Transverse colon (tissue), 4 donors: ENCODE results near the gene SCNN1A. TPM values are rescaled to one million over a fixed set of nuclear protein-coding genes. Genes with fewer than 3 reads are reported as not detected.

ENCODE experiments used
- DNase-seq: peaks from one replicate; pipeline ENCODE4 v3.0.0-alpha.2; 2019
- H3K27ac ChIP-seq, 4 donors: fragments of 200-600 bp; sonication (generic); 2 replicates each; pipeline ENCODE4 v1.5.1; 2016 to 2018; ENCODE audit warnings: inconsistent platforms in 4 of 4
- H3K27me3 ChIP-seq: fragments of 200-600 bp; sonication (generic); 2 replicates; pipeline ENCODE4 v1.5.1; 2017; ENCODE audit warnings: inconsistent platforms
- H3K36me3 ChIP-seq, 4 donors: fragments of 200-600 bp; sonication (generic); 2 replicates each; pipeline ENCODE4 v1.5.1; 2017 to 2019; ENCODE audit warnings: inconsistent platforms in 4 of 4
- H3K4me1 ChIP-seq, 4 donors: fragments of 200-600 bp; sonication (generic); 2 replicates each; pipeline ENCODE4 v1.5.1; 2017 to 2020; ENCODE audit warnings: inconsistent platforms in 4 of 4
- H3K4me3 ChIP-seq, 4 donors: fragments of 200-600 bp; sonication (generic); 1 replicate in 1 of 4; 2 replicates in 3 of 4; pipeline versions ENCODE4 v1.5.1 to v1.6.1; 2017 to 2019; ENCODE audit warnings: inconsistent platforms in 4 of 4
- H3K9me3 ChIP-seq, 2 donors: fragments of 200-600 bp; sonication (generic); 2 replicates each; pipeline ENCODE4 v1.5.1; 2017 to 2019; ENCODE audit warnings: inconsistent platforms in 2 of 2
- EP300 ChIP-seq: sonication (generic); formaldehyde crosslinking; IDR thresholded peaks from one replicate; pipeline ENCODE4 v1.6.1; 2017; ENCODE audit warnings: antibody characterized with exemption, low read depth
- POLR2A ChIP-seq: fragments of 450-650 bp; IDR thresholded peaks from one replicate; pipeline ENCODE4 v1.6.1; 2016; ENCODE audit warnings: antibody characterized with exemption, mild to moderate bottlenecking, moderate library complexity
- POLR2AphosphoS5 ChIP-seq, 3 donors: sonication (generic); formaldehyde crosslinking; IDR thresholded peaks; one replicate each; pipeline ENCODE4 v1.6.1; 2016; ENCODE audit warnings: antibody characterized with exemption in 3 of 3
- WGBS, 2 donors: methylation state at CpG; one replicate each; pipeline ENCODE4 v1.1.5; 2018; ENCODE audit warnings: low coverage in 1 of 2; 5-methylcytosine and 5-hydroxymethylcytosine counted together
- in situ Hi-C, 4 donors: fragments of 200-750 bp; cut with MboI; loops; one replicate each; pipeline versions ENCODE4 v1.15.0 to v1.15.1; 2017; ENCODE audit warnings: low sequenced_read_pairs in 3 of 4, low pct_ligation_motif_present in 1 of 4, low pct_unique_long_range_greater_than_20kb in 1 of 4
- intact Hi-C: fragments of 100-400 bp; cut with DNase I; formaldehyde crosslinking; loops from one replicate; pipeline ENCODE4 v1.15.1; 2023; ENCODE audit warnings: low total_unique reads
- small RNA-seq, 4 donors: library from RNA; depleted of rRNA; stranded (forward); fragments of <200 nt; gene quantifications; one replicate each; pipeline ENCODE3, GENCODE V24; 2016
- total RNA-seq, 4 donors: library from RNA; depleted of rRNA; stranded (reverse); fragments of >200 nt; gene quantifications; one replicate each; pipeline ENCODE4 v1.1.0, GENCODE V29; 2016
- TF ChIP-seq, protein P1 (sequence below), 5 experiments: fragments of 200-600 bp in 3 of 5; fragments of 450-650 bp in 2 of 5; sonication (generic) in 3 of 5; IDR thresholded peaks; 1 replicate in 2 of 5; 2 replicates in 3 of 5; pipeline ENCODE4 v1.5.1; 2016 to 2017; ENCODE audit warnings: antibody characterized with exemption in 5 of 5, inconsistent platforms in 3 of 5, mild to moderate bottlenecking in 2 of 5, moderate library complexity in 1 of 5

The SCNN1A gene
- total RNA-seq, 4 donors from 2014 or later = 151 to 757 (median 502) TPM

DNA sequence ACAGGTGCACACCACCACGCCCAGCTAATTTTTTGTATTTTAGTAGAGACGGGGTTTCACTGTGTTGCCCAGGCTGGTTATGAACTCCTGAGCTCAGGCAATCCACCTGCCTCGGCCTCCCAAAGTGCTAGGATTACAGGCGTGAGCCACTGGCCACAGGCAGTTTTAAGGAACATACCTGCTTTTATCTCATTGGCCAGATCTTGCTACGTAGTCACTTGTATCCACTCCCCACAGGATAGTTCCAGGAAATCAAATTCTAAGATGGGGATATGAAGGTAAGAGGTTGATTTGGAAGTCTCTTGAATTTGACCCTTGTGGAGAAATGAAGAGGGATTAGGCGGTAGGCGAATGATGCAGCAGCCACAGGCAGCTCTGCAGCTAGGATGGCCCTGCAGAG, 73.6 kb downstream of the SCNN1A start:
- no peaks in the 10 kb centered on the region for H3K36me3 ChIP-seq
- H3K4me3 ChIP-seq = no peak overlapping the region
- no peaks in the 10 kb centered on the region for H3K27me3 ChIP-seq
- no peak for DNase-seq
- 84 to 94% methylated on average over 2 to 7 of the region's 7 CpGs for WGBS, 2 donors
- intact Hi-C loops (no loop called here), in situ Hi-C loops (no loop called here)
- TF ChIP-seq POLR2AphosphoS5 (IDR thresholded peaks at IDR 0.05) (no peak), EP300 (no peak), POLR2A (no peak)
- TF ChIP-seq, protein P1, sequence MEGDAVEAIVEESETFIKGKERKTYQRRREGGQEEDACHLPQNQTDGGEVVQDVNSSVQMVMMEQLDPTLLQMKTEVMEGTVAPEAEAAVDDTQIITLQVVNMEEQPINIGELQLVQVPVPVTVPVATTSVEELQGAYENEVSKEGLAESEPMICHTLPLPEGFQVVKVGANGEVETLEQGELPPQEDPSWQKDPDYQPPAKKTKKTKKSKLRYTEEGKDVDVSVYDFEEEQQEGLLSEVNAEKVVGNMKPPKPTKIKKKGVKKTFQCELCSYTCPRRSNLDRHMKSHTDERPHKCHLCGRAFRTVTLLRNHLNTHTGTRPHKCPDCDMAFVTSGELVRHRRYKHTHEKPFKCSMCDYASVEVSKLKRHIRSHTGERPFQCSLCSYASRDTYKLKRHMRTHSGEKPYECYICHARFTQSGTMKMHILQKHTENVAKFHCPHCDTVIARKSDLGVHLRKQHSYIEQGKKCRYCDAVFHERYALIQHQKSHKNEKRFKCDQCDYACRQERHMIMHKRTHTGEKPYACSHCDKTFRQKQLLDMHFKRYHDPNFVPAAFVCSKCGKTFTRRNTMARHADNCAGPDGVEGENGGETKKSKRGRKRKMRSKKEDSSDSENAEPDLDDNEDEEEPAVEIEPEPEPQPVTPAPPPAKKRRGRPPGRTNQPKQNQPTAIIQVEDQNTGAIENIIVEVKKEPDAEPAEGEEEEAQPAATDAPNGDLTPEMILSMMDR (IDR thresholded peaks at IDR 0.05) = no peak
- H3K9me3 ChIP-seq = no peaks in the 10 kb centered on the region
- H3K27ac ChIP-seq = no peak overlapping the region
- H3K4me1 ChIP-seq = peaks cover 0 to 24% (median 21%) of the 10 kb centered on the region in 4 donors

DNA sequence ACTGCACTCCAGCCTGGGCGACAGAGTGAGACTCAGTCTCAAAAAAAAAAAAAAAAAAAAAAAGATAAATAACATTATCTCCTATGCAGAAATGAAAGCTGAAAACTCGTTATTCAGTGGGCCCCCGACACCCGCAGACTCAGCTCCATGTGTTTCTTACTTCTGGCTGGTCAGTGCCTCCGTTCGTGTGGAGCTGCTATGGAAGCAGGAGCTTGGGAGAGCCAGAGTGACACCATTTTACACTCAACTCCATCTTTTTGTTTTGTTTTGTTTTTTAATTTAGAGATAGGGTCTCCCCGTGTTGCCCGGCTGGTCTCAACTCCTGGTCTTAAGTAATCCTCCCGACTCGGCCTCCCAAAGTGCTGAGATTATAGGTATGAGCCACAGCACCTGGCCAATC, 78.2 kb downstream of the SCNN1A start:
- Histone ChIP-seq H3K4me3 (no peak overlapping the region), H3K27me3 (no peaks in the 10 kb centered on the region), H3K9me3 (no peaks in the 10 kb centered on the region), H3K27ac (peak overlapping the region; percentile 73 to 96 (median 90)), H3K4me1 (peaks cover 20 to 57% (median 35%) of the 10 kb centered on the region in 4 donors), H3K36me3 (no peaks in the 10 kb centered on the region)
- WGBS, 2 donors = 68 to 87% methylated on average over 4 to 10 of the region's 10 CpGs
- in situ Hi-C loops (no loop called here), intact Hi-C loops (no loop called here)
- DNase-seq = no peak
- TF ChIP-seq, protein P1 (IDR thresholded peaks at IDR 0.05) = no peak
- TF ChIP-seq EP300 (no peak), POLR2A (no peak), POLR2AphosphoS5 (IDR thresholded peaks at IDR 0.05) (no peak)

Small RNA genes lying within 50 kb of the gene (small RNA-seq; reads per million reads assigned to genes)
- gene RN7SL391P = 0 reads per million in 4 donors

Other genes with a start within 250 kb of the SCNN1A start
- 100 to 1,000 TPM; 207 to 668 (median 481) TPM for gene CD9, start 175.2 kb downstream of the SCNN1A start, total RNA-seq
- 100 to 1,000 TPM; 142 to 373 (median 198) TPM for gene PLEKHG6, start 64.9 kb downstream of the SCNN1A start, total RNA-seq
- 100 to 1,000 TPM; 229 to 317 (median 258) TPM for gene TNFRSF1A, start 33.5 kb downstream of the SCNN1A start, total RNA-seq
- 100 to 1,000 TPM; 148 to 367 (median 208) TPM for gene LTBR, start 8.6 kb upstream of the SCNN1A start, total RNA-seq
- gene CD27, start 69.4 kb upstream of the SCNN1A start, total RNA-seq = 10 to 100 TPM in 1 of 4 donors, 1 to 10 TPM in 2, not detected in 1; 1.1 to 16.8 (median 2.3) TPM
- 10 to 100 TPM; 47.6 to 99.1 (median 79.3) TPM for gene TAPBPL, start 76.5 kb upstream of the SCNN1A start, total RNA-seq
- 10 to 100 TPM in 3 of 4 donors, 1 to 10 TPM in 1; 2.6 to 23.1 (median 17.7) TPM for gene VAMP1, start 95.1 kb upstream of the SCNN1A start, total RNA-seq
- gene MRPL51, start 117.7 kb upstream of the SCNN1A start, total RNA-seq = 10 to 100 TPM in 3 of 4 donors, 1 to 10 TPM in 1; 2.6 to 49.7 (median 40.9) TPM
- 10 to 100 TPM; 18.3 to 20.2 (median 19.2) TPM for gene NCAPD2, start 118.5 kb upstream of the SCNN1A start, total RNA-seq
- 1,000 to 10,000 TPM; 1,806 to 2,946 (median 2,333) TPM for gene GAPDH, start 159.0 kb upstream of the SCNN1A start, total RNA-seq
- 10 to 100 TPM in 1 of 4 donors, 1 to 10 TPM in 3; 6.1 to 54.2 (median 8.0) TPM for gene IFFO1, start 180.5 kb upstream of the SCNN1A start, total RNA-seq
- gene NOP2, start 192.7 kb upstream of the SCNN1A start, total RNA-seq = 100 to 1,000 TPM in 1 of 4 donors, 10 to 100 TPM in 3; 12.8 to 167 (median 30.5) TPM
- 100 to 1,000 TPM; 142 to 165 (median 154) TPM for gene CHD4, start 231.8 kb upstream of the SCNN1A start, total RNA-seq